ENCODE data around the gene KIF21B. TPM values are rescaled to one million over a fixed set of nuclear protein-coding genes. Genes with fewer than 3 reads are reported as not detected.

KIF21B gene
- total RNA-seq, 1 donor from 2014 or later: 3.7 TPM

DNA sequence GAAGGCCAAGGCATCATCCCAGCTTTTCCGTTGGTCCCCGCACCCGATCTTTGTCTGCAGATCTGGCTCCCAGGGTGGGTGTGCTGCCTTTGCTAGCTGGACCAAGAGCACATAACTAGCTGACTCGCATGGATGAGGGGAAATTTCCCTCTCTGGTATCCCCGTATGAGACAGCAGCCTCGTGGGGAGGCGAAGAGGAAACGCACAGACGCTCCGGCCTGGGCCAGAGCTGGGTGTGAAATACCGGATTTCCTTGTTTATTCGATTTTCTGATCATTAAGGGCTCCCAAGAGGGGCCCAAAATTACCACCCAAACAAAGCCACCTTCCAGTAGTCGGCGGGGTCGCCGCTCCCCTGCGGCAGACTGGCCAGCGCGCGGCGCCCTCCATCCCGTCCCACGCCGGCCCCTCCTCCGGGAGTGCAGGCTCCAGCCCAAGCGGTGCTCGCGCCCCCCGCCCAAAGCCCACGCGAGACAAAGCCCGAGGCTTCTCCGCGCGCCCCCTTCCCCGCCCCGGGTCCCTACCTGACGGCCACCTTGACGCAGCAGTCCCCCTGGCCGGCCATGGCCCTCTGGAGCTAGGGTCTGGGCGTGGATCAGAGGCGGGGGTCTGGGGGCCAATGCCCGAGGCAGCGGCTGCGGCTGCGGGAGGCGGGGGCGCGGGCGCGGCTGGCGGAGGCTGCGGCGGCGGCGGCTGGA lies 546 bp downstream of the KIF21B start:
- intact Hi-C loops (cut with DNase I): no loop called here
- ATAC-seq (no peak), DNase-seq (ENCODE audit: low spot score) (no peak)

GRCh38 chr1:201022493-201022819 lies 1.1 kb downstream of the KIF21B start:
- intact Hi-C loops (cut with DNase I): no loop called here
- no peak for ATAC-seq
- no peak for DNase-seq (ENCODE audit: low spot score)

DNA sequence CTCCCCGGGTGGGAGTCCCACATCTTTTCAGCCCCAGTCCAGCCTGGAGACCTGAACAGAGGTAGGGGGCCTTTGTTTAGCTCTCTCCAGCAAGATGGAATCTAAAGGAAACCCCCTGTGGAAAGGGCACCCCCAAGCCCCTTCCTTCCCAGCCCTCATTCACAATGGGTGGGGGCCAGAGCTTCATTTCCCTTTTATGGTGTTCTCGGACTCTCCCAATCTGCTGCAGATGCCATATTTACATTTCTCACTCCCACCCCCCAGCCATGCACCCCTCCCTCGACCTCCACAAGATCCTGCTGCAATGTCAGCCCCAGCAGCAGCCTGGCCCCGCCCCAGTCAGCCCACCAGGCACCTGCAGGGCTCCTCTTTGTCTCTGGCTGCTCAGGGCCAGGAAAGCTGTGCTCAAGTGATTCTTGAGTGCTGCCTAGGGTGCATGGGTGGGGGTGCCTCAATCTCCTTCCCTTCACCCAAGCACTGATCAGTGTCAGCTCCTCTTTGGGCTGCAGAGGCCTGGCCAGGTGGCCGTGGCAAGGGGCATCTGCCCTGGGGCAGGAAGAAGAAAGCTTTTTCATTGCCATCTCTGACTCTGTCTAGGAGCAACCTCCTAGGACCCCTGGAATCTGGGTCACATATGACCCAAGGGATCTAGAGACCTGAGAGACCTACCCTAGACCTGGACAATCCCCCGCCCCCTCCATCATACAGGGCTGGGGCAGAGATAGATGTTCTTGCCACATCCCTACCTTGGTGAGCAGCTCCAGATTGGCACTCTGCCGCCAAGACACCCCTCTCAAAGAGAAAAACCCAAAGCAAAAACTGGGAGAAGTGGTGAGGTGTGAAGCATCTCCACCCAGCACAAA lies 1.7 kb downstream of the KIF21B start:
- intact Hi-C loops (cut with DNase I): no loop called here
- DNase-seq (ENCODE audit: low spot score) (no peak), ATAC-seq (no peak)

DNA sequence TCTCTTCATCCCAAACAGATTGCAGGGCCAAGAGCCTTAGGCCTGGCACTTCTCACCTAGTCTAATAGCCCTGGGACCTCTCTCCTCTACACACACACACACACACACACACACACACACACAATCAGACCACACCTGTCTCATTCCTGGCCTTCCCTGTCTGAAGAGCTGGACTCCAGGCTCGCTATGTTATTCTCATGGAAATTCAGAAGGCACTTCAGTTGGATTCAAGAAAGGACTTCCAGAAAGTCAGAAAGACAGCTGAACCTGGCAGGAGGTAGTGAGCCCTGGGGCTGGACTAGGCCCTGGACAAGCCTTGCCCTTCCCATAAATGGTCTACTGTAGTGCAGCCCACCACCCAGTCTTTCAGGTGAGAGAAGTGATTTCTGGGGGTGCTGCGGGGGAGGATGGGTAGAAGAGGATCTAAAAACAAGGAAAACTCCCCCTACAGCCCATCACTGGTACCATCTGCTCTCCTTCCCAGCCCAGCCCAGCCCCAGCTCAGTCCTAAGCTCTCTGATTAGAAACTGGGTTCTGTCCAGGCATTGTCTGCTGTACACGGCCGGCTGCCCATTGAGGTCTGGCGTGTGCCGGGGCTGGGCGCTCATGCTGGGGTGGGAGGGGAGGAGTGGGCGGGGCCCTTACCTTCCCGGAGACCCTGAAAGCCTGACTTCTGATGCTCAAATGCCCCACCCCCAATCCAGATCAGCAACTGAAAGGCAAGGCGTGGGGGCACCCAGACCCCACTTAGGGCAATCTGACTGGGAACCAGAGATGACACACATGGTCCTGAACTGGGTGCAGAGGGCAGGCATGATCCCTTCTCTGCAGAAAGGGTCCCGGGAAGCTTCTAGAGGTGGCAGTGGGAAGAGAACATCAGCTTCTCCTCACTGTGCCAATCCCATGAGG lies 2.5 kb downstream of the KIF21B start:
- no peak for DNase-seq (ENCODE audit: low spot score)
- intact Hi-C loops (cut with DNase I): no loop called here
- ATAC-seq: no peak

DNA sequence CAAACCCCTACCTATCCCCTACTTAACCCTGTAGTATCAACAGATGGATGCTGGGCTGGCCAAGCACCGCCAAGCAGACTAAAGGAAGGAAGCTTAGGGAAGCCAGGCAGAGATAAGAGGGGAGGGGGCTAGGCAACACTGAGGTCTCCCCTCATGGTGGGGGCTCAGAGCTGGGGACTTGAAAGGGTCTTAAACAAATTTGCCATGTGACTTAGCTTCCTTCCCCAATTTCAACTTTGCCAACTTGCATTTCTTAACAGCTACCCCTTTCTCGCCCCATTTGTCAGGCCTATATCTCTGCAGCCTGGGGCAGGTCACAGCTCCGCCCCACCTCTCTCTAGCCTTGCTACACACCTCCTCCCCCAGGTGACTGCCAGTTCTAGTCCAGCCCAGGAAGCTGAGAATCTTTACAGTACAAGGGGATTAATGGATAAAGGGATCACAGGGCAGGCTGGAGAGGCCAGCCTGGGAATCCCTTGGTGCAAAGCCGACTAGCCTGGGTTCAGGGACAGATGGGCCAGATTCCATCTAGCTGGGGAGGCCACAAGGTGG lies 3.4 kb downstream of the KIF21B start:
- no peak for DNase-seq (ENCODE audit: low spot score)
- no peak for ATAC-seq
- intact Hi-C loops (cut with DNase I): no loop called here

- intact Hi-C loops (cut with DNase I): no loop called here
- DNase-seq (ENCODE audit: low spot score) (no peak), ATAC-seq (peak; percentile 23)
Measured at GRCh38 chr1:201019321-201019977, 4.1 kb downstream of the KIF21B start.

DNA sequence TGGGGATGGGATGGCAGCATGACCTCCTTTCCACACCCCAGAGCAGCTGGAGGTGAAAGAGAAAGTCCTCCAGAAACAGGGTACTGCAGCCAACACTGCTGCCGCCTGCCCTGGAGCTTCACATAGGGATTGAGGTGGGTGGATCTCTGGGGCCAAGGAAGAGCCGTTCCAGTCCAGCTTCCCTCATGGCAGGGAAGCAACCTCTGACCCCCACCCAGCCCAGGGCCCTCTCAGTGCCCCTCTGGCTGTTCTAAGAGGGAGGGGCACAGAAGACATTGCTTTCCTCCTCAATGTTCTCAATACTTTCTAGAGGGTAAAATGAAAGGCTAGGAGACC lies 5.7 kb downstream of the KIF21B start:
- ATAC-seq: no peak
- no peak for DNase-seq (ENCODE audit: low spot score)
- intact Hi-C loops (cut with DNase I): no loop called here

- intact Hi-C loops (cut with DNase I): no loop called here
- DNase-seq (ENCODE audit: low spot score) (no peak), ATAC-seq (no peak)
Measured at GRCh38 chr1:201016943-201017827, 6.3 kb downstream of the KIF21B start.

DNA sequence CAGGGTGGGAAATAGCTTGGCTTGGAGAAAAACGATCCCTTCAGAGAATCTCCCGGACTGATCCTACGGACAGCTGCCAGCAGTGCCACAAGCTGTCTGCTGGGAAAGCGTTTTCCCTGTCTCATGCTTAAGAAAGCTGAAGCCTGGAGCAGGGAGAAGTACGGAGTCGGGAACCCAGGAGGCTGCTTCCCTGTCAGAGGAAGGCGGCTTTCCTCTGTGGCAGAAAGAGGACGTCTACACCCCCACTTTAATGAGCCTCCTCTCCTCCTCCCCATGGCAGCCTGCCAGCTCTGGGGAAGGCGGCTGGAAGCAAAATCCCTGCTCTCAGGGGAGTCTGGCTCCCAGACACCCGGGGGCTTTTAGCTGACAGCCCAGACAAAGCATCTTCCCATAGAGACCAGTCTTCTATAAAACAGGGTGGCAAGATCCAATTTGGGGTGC lies 7.3 kb downstream of the KIF21B start:
- intact Hi-C loops (cut with DNase I): no loop called here
- ATAC-seq: no peak
- no peak for DNase-seq (ENCODE audit: low spot score)

DNA sequence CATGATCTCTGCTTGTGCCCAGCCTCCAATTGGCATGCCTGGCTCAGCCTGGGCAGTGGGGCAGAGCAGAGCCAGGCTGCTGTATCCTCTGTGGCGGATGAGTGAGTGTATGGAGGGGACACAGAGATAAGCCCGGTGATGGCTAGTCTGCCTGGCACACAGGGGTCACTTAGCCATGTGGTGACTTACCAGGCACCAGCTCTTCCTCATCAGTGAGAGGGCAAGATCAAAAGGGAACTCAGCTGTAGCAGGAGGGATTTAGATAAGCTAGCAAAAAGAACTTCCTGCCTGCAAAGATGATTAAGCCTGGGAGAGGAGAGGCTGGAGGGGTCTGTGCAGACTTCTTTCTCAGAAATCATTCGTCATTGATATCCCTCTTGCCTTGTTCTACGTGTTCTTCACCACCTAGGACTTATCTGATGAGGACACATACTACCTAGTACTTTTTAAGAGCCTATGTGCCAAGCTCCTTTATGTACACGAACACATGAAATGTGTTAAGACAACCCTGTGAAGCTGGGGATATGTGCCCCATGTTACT lies 7.9 kb downstream of the KIF21B start:
- no peak for DNase-seq (ENCODE audit: low spot score)
- no peak for ATAC-seq
- intact Hi-C loops (cut with DNase I): no loop called here

GRCh38 chr1:201014816-201015200 lies 8.7 kb downstream of the KIF21B start:
- intact Hi-C loops (cut with DNase I): no loop called here
- DNase-seq (ENCODE audit: low spot score): no peak
- ATAC-seq: no peak

DNA sequence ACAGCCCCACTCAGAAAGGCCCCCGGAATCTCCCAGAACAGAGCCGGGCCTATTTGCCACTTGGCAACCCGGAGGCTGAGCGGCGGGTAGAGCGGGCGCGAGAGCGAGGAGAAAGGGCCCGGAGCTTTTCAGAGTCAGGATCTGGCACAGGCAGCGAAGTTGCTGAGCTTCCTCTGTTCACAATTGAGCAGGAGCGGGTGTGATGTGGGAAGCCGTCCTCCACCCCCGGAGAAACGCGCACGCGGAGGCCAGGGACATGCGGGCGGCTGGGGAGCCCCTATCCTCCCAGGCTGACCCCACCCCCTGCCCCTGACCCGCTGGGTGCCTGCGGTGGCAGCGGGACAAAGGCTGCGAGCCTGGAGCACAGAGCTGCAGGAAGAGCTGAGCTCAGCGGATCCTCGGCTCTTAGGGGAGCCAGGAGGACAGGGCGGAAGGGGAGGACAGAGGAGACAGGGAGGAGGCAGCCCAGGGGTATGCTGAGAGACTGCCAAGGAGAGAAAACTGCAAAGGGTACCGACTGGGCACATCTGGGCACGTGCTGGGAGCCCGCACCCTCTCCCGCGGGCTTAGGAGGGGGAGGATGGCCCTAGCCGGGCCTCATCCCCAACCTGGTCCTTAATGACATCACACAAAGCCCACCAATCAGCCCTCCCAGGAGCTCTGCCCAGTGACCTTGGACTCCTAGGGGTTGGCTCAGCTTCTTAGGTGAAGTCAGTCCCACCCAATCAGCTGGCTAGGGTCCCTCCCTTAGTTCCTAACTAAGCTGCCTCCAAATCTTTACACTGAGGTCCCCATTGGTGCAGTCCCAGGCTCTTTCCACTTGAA lies 9.3 kb downstream of the KIF21B start:
- intact Hi-C loops (cut with DNase I): no loop called here
- DNase-seq (ENCODE audit: low spot score): no peak
- ATAC-seq: no peak

- DNase-seq (ENCODE audit: low spot score) (no peak), ATAC-seq (no peak)
- intact Hi-C loops (cut with DNase I): no loop called here
Measured at GRCh38 chr1:201013031-201013485, 10.5 kb downstream of the KIF21B start.

DNA sequence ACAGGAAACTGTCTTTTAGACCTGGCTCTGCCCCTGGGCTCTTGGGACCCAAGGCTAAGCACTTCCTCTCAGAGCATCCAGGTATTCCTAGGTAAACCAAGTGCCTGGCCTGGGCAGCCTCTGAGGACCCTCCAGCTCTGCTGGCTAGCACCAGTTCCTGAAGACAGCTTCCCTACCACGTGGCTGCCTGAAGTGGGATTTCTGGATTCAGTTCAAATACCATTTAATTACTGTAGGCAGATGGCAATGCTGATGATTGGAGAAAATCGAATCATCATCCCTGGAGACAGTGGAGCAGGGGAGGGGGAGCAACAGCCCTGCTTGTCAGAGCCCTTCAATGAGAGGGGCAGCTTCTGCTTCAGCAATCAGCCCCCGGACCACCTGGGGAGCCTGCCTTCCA lies 11.9 kb downstream of the KIF21B start:
- no peak for ATAC-seq
- no peak for DNase-seq (ENCODE audit: low spot score)
- intact Hi-C loops (cut with DNase I): no loop called here

DNA sequence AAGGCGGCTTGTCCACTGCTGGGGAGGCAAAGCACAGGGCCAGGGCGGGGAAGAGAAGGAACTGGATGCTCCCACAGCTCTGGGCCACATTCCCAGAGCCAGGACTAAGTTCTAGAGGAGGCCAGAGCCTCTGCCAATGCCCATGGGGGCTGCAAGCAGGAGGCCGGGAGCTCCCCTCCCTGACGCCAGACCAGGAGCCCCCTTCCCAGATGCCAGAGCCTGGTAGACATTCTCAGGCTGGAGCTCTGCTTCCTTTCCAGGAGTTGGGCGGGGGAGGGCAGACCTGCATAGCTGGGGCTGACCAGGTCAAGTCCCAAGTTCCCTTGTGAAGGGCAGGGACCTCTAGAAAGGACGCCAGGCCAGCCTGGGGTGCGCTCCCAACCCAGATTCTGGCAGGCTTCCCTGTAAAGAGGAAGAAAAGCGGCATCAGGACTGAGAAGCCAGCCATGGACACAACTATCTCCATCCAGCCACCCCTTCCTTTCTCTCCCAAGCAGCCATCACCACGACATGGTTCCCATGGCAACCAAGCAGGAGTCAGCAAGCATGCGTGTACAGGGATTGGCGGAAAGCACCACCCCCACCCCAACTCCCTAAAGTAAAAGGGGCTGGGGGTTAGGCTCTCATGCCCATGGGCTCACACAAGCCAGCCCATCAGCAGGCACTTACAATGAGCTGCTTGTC lies 13.4 kb downstream of the KIF21B start:
- intact Hi-C loops (cut with DNase I): no loop called here
- DNase-seq (ENCODE audit: low spot score) (no peak), ATAC-seq (no peak)

DNA sequence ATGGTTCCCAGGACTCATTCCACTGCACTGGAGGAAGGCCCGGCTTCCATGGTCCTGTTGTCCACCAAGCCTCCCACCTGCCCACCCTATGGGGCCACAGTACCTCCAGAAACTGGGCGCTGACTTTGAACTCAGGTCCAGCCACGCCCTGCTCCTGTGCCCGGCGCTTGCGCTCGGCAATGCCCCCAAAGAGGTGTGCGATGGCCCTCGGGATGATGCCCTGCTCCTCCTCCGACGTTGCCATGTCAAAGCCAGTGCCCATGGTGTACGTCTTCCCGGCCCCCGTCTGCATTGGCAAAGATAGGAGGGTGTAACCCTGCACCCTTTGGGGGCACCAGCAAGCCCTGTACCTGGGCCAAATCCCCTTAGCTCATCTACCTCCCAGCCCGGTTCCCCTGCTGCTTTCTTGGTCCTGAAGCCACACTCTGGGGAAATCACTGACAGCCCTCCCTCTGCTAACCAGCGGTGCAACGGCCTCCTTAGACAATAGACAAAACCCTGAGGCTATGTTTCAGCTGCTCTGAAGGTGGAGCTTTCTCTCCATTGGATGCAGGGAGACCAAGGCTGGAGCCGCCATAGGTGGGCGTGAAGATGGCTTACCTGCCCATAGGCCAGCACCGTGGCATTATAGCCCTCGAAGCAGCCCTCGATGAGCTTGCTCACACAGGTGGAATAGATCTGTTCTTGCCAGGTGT lies 14.7 kb downstream of the KIF21B start:
- DNase-seq (ENCODE audit: low spot score) (no peak), ATAC-seq (no peak)
- intact Hi-C loops (cut with DNase I): no loop called here

All from sciatic nerve (tissue), 2 donors.